Ectodermal cell (in vitro differentiated cells): ENCODE measurements around the gene ANKRD44.
"Not testable (repeated sequence)": the region's sequence is repeated elsewhere in the genome, so short reads cannot be mapped to it uniquely, and the experiment has no call there.

ENCODE experiments used
- H3K27ac ChIP-seq: 2 replicates; pipeline ENCODE4 v1.7.0; 2013; ENCODE audit warnings: mild to moderate bottlenecking, low read depth, low read length; ENCODE audit not compliant: insufficient read depth, poor library complexity, severe bottlenecking
- H3K27me3 ChIP-seq: 2 replicates; pipeline ENCODE4 v1.7.0; 2013; ENCODE audit warnings: mild to moderate bottlenecking, low read length; ENCODE audit not compliant: insufficient read depth, control insufficient read depth, poor library complexity, severe bottlenecking
- H3K36me3 ChIP-seq: one replicate; pipeline ENCODE4 v1.7.0; 2013; ENCODE audit warnings: low read length; ENCODE audit not compliant: control insufficient read depth, insufficient read depth
- H3K4me1 ChIP-seq: one replicate; pipeline ENCODE4 v1.7.0; 2013; ENCODE audit warnings: low read length; ENCODE audit not compliant: control insufficient read depth, insufficient read depth
- H3K4me3 ChIP-seq: 2 replicates; pipeline ENCODE4 v1.7.0; 2013; ENCODE audit warnings: low read depth, low read length, control low read depth; ENCODE audit not compliant: insufficient read depth
- H3K9me3 ChIP-seq: 2 replicates; pipeline ENCODE4 v1.7.0; 2013; ENCODE audit warnings: mild to moderate bottlenecking, low read length, moderate library complexity; ENCODE audit not compliant: control insufficient read depth
- WGBS, 2 experiments: methylation state at CpG; one replicate each; pipeline ENCODE4 v1.1.7; 2013; ENCODE audit warnings: missing lambda C conversion rate in 2 of 2; 5-methylcytosine and 5-hydroxymethylcytosine counted together

The ANKRD44 gene

GRCh38 chr2:197030090-197030489 lies 280.5 kb downstream of the ANKRD44 start:
- no peaks in the 10 kb centered on the region for H3K9me3 ChIP-seq
- no peaks in the 10 kb centered on the region for H3K27me3 ChIP-seq
- no peaks in the 10 kb centered on the region for H3K4me1 ChIP-seq
- 88 to 90% methylated on average over 3 of the region's 3 CpGs for WGBS, 2 experiments
- no peak overlapping the region for H3K4me3 ChIP-seq
- H3K27ac ChIP-seq, result no peak overlapping the region
- no peaks in the 10 kb centered on the region for H3K36me3 ChIP-seq

- no peaks in the 10 kb centered on the region for H3K4me1 ChIP-seq
- no peaks in the 10 kb centered on the region for H3K36me3 ChIP-seq
- no peaks in the 10 kb centered on the region for H3K27me3 ChIP-seq
- H3K9me3 ChIP-seq, result no peaks in the 10 kb centered on the region
- WGBS, 2 experiments, result 91 to 94% methylated on average over 2 of the region's 3 CpGs
- no peak overlapping the region for H3K4me3 ChIP-seq
- no peak overlapping the region for H3K27ac ChIP-seq
Observed at GRCh38 chr2:197028633-197029032, 281.9 kb downstream of the ANKRD44 start.

- WGBS, 2 experiments, result 86 to 89% methylated on average over 4 of the region's 4 CpGs
Observed at GRCh38 chr2:197028230-197028629, 282.4 kb downstream of the ANKRD44 start.

GRCh38 chr2:197024206-197024605 lies 286.4 kb downstream of the ANKRD44 start:
- H3K4me3 ChIP-seq, result no peak overlapping the region
- no peaks in the 10 kb centered on the region for H3K36me3 ChIP-seq
- H3K9me3 ChIP-seq, result no peaks in the 10 kb centered on the region
- H3K27ac ChIP-seq, result no peak overlapping the region
- H3K27me3 ChIP-seq, result no peaks in the 10 kb centered on the region
- no peaks in the 10 kb centered on the region for H3K4me1 ChIP-seq
- 78 to 81% methylated on average over 2 of the region's 2 CpGs for WGBS, 2 experiments

More at GRCh38 chr2:197028230-197028629, 282.4 kb downstream of the ANKRD44 start:
- no peaks in the 10 kb centered on the region for H3K27me3 ChIP-seq
- H3K27ac ChIP-seq, result no peak overlapping the region
- no peaks in the 10 kb centered on the region for H3K36me3 ChIP-seq
- no peak overlapping the region for H3K4me3 ChIP-seq
- no peaks in the 10 kb centered on the region for H3K4me1 ChIP-seq
- no peaks in the 10 kb centered on the region for H3K9me3 ChIP-seq

GRCh38 chr2:197020921-197021320 lies 289.7 kb downstream of the ANKRD44 start:
- not testable (repeated sequence) for H3K36me3 ChIP-seq, H3K4me3 ChIP-seq, H3K27ac ChIP-seq, H3K4me1 ChIP-seq, H3K27me3 ChIP-seq, H3K9me3 ChIP-seq
- 88 to 94% methylated on average over 2 of the region's 2 CpGs for WGBS, 2 experiments

- WGBS, 2 experiments, result 92 to 95% methylated on average over 2 of the region's 2 CpGs
- H3K36me3 ChIP-seq, result no peaks in the 10 kb centered on the region
- peaks cover 14% of the 10 kb centered on the region for H3K4me1 ChIP-seq
- no peak overlapping the region for H3K4me3 ChIP-seq
- no peaks in the 10 kb centered on the region for H3K9me3 ChIP-seq
- H3K27ac ChIP-seq, result no peak overlapping the region
- no peaks in the 10 kb centered on the region for H3K27me3 ChIP-seq
Observed at GRCh38 chr2:197013098-197013497, 297.5 kb downstream of the ANKRD44 start.

GRCh38 chr2:197011801-197012641 lies 298.6 kb downstream of the ANKRD44 start:
- Histone ChIP-seq H3K27ac (no peak overlapping the region), H3K9me3 (no peaks in the 10 kb centered on the region), H3K4me1 (peaks cover 14% of the 10 kb centered on the region), H3K27me3 (no peaks in the 10 kb centered on the region), H3K4me3 (no peak overlapping the region), H3K36me3 (no peaks in the 10 kb centered on the region)
- 57 to 59% methylated on average over 3 of the region's 5 CpGs for WGBS, 2 experiments

GRCh38 chr2:197011021-197011417 lies 299.6 kb downstream of the ANKRD44 start:
- H3K27ac ChIP-seq, result no peak overlapping the region
- H3K4me3 ChIP-seq, result no peak overlapping the region
- H3K36me3 ChIP-seq, result no peaks in the 10 kb centered on the region
- WGBS, 2 experiments, result 92 to 100% methylated on average over 1 to 2 of the region's 2 CpGs
- no peaks in the 10 kb centered on the region for H3K27me3 ChIP-seq
- no peaks in the 10 kb centered on the region for H3K9me3 ChIP-seq
- peaks cover 14% of the 10 kb centered on the region for H3K4me1 ChIP-seq

GRCh38 chr2:197010200-197011020 lies 300.2 kb downstream of the ANKRD44 start:
- 79% methylated on average over 23 of the region's 23 CpGs for WGBS, 2 experiments
- H3K4me1 ChIP-seq, result peaks cover 14% of the 10 kb centered on the region
- H3K27ac ChIP-seq, result peak overlapping the region; percentile 57
- no peaks in the 10 kb centered on the region for H3K27me3 ChIP-seq
- no peaks in the 10 kb centered on the region for H3K9me3 ChIP-seq
- no peaks in the 10 kb centered on the region for H3K36me3 ChIP-seq
- no peak overlapping the region for H3K4me3 ChIP-seq

GRCh38 chr2:197008741-197009341 lies 301.7 kb downstream of the ANKRD44 start:
- not testable (repeated sequence) for H3K9me3 ChIP-seq, H3K27me3 ChIP-seq, H3K27ac ChIP-seq, H3K4me3 ChIP-seq, H3K36me3 ChIP-seq
- WGBS, 2 experiments, result 91 to 94% methylated on average over 13 of the region's 13 CpGs
- peaks cover 14% of the 10 kb centered on the region for H3K4me1 ChIP-seq
